ENCODE results near the gene ARHGAP18.
A peak's percentile ranks its signal among the peaks of the same experiment; 100 is the strongest.

The ARHGAP18 gene, protein sequence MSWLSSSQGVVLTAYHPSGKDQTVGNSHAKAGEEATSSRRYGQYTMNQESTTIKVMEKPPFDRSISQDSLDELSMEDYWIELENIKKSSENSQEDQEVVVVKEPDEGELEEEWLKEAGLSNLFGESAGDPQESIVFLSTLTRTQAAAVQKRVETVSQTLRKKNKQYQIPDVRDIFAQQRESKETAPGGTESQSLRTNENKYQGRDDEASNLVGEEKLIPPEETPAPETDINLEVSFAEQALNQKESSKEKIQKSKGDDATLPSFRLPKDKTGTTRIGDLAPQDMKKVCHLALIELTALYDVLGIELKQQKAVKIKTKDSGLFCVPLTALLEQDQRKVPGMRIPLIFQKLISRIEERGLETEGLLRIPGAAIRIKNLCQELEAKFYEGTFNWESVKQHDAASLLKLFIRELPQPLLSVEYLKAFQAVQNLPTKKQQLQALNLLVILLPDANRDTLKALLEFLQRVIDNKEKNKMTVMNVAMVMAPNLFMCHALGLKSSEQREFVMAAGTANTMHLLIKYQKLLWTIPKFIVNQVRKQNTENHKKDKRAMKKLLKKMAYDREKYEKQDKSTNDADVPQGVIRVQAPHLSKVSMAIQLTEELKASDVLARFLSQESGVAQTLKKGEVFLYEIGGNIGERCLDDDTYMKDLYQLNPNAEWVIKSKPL

DNA sequence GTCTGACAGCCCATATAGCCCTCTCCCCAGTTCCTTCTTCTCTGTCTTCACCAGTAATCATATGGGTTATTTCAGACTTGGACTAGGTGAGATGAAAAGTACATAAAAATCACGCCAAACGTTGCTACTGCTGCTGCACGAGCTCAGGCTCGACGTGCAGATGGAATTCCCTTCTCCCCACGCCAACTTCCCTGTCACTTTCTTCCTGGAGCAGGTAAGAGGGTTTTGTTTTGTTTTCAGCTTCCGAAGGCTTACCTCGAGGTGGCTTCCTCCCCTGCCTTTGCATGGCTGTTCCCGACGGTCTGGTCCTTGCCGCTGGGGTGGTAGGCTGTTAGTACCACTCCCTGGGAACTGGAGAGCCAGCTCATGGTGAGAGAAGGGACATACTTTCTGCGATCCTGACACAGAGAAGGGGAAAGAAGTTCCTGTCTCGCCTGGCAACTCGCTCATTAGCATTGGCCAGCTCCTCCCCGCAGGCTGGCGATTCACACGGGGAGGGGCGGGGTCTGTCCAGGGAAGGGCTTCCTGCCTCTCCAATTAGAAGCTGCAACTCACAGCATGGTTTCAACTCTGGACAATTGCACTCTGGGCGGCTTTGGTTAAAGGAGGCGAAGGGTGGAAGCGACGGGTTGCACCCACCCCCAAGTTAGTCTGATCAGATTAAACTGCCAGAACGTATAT is at the start of gene ARHGAP18:
TSS of gene ARHGAP18 (minus strand) at position 409 of the 681 bp plus-strand sequence. CDS start at position 368, 41 bp downstream.
- peak; percentile 64 for DNase-seq (ENCODE audit: low read depth)

DNA sequence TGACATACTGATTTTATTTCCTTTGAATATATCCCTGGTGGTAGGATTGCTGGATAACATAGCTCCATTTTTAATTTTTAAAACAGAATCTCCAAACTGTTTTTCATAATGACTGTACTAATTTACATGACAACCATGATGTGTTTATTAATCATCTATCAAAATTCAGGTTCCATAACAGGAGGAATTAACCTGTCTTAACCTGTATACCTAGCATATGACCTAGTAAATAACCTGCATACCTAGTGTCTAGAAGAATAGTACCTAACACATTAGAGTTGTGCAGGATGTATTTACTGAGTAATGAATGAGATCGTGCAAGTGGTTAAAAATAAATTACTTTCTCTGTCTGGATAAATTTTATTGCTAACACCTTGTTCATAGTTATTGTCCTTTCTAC is 45.8 kb upstream of the ARHGAP18 start:
- DNase-seq (ENCODE audit: low read depth) = no peak

DNA sequence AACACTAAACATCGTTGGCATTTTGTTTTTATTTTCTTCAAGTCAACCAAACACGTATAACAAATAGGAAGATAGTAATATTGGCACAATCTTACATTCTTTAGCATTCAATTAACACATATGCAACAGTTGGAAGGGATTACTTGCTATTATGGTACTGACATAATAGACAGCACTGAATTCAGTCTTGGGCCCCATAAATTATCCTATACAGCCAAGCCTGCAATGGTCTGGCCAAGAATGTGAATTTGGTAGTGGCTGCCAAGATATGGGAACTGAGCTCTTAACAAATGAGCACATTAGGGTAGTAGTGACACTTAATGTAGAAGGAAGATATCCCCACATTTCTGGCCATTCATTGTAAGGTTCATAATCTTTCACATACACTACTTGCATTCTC is 44.8 kb upstream of the ARHGAP18 start:
- no peak for DNase-seq (ENCODE audit: low read depth)

DNA sequence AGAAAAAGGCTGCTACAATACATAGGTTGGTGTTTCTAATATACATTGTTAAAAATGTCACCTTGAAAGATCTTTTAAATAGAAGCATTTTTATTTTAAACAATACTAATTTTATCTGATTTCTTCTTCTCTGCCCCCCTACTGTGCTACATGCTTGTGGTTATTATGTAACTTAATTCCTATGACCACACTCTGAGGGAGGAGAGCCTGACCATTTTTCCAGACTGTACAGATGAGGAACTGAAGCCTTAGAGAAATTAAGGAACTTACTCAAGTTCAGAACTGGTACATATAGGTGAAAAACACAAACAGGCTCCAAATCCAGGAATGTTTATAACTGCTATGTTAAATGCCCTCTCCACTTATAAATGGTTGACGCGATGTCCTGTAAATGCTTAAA is 43.4 kb upstream of the ARHGAP18 start:
- no peak for DNase-seq (ENCODE audit: low read depth)

DNA sequence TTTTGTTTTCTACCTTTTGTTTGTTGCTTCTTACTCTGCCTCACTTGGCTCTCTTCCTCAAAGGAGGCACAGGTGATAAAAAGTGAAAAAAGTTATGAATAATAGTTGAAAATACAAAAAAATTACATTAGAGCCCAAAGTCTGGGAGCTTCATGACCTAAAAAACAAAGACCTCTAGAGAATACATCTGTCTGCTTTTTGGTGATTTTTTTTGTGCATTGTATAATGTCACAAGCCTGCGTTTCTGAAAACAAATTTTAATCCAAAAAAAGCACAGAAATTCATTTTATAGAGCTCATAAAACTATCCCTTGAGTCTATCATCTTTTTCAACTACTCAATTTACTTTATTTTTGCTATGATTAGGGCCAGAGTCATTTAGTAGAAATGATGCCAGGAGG is 41.4 kb upstream of the ARHGAP18 start:
- DNase-seq (ENCODE audit: low read depth) = no peak

DNA sequence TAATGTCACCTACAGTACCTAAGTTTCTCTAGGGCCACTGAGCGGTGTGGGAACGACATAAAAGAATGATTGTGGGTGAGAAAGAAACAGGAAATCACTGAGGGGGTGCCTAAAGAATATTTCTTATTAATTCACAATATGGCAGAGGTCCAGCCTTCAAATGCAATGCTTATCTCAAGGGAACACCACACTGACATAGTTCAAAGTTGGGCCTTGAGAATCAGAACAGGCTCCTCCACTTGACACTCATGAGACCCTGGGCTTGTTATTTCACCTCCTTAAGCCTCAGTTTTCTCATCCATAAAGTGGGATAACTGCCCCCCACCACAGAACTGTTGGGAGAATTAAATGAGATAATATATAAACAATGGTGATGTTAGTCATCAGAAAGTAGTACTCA is 40.4 kb upstream of the ARHGAP18 start:
- no peak for DNase-seq (ENCODE audit: low read depth)

DNA sequence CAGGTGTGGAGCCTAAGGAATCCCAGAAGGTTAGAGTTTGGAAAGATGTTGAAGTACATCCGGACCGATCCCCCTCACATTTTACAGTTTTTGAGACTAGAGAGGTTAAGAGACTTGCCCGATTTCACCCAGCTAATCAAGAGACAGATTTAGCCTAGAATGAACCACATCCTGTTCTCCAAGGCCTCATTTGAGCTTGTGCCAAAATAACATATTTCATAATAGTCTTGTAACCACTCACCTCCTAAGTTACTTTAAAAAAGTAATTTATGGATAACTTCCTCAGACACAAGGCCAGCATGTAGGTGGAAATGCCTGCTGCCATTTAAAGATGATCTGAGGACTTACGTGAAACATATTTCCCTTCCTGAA is 39.8 kb upstream of the ARHGAP18 start:
- no peak for DNase-seq (ENCODE audit: low read depth)

DNA sequence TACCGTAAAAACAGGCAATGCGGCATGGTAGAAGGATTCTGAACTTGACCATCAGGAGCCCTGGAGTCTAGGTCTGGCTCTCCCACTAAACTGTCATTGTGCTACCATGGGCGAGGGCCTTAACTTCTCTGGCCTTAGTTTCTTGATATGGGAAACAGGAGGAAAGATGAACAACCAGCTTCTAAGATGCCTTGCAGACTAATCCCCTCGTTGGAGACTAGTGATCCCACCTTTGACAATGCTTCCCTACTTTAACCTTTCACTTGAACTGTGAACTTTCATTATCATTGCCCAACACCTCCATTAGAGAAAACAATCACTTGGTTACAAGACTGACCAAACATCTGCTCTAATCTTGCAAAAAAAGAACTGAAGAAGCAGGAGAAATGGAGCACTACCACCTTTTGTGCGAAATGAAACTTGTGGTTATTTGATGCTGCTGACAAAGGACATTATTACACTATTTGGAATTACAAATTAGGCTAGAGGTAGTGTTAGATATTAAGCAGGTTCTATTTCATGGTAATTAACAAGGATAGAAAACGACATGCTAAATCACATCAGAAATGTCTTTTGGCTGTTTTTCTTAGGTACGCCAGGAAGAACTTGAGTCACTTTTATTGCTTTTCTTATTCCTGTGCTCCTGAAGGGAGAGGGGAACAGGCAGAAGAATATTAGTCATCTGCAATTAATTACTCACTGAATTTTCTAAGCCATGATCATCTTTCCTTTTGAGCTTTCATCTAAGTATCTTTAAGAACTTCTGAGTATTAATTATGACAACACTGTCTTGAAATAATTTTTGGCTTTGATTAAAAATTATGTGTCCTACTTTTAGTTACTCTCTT is 39.1 kb upstream of the ARHGAP18 start:
- no peak for DNase-seq (ENCODE audit: low read depth)

DNA sequence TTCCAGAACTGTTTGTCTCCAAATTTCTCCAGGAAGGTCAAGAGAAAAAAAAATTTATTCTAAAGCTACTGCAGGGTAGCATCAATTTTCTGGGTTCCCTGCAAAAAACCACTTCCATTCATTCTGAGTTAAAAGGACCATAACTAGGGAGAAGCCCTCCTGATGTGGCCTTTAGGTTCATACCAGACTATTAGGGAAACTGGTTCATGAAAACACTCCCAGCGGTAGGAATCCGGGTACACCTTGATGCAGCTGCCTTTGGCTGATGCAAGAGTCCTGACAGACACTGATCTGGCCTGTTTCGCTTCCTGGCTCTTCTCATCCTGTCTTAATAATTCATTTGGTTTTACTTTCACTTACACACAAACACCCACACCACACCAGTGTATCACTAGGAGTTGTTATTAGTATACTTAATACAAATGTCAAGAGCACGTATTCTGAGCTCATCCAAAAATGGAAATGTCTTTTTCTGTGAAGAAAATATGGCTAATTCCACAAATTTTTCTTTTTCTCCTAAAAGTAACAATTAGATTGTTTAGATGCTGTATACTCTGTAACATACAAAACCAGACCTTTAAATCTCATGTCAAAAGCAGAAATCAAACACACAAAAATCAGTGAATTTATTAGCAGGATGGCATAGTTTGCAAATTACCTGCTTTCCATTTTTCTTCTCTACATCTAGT is 38.4 kb upstream of the ARHGAP18 start:
- peak; percentile 47 for DNase-seq (ENCODE audit: low read depth)

DNA sequence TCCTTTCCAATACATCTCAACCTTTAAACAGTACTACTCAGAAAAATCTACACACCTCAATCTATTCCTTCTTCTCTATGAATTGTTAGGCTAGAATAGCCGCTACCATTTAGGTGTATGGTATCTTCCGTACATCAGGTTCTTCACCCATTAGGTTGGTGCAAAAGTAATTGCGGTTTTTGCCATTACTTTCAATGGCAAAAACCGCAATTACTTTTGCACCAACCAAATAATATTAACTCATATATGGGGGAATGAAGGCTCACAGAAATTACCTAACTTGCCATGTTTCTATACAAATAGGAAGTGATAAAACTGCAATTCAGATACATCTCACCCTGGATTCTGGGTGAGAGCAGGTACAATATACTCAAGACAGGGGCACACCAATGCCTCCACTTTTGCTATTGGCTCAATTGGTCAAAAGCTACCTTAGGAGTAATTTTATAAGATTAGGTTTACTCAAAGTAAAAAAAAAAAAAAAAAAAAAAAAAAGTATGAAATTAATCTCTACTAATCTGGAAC is 37.7 kb upstream of the ARHGAP18 start:
- DNase-seq (ENCODE audit: low read depth) = no peak

DNA sequence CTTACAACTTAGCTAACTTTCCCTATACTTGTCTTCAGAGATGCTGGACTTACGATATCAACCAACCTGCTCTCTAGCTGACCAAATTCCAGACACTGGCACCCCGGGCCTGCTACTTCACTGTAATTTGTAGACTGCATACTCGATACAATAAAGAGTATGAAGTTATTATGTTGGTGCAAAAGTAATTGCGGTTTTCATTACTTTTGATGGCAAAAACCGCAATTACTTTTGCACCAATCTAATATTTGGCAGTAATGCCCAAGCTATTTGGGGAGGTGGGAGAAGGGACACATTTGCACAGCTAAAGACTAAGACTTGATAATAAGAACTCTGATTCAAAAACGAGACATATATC is 34.9 kb upstream of the ARHGAP18 start:
- DNase-seq (ENCODE audit: low read depth) = no peak

DNA sequence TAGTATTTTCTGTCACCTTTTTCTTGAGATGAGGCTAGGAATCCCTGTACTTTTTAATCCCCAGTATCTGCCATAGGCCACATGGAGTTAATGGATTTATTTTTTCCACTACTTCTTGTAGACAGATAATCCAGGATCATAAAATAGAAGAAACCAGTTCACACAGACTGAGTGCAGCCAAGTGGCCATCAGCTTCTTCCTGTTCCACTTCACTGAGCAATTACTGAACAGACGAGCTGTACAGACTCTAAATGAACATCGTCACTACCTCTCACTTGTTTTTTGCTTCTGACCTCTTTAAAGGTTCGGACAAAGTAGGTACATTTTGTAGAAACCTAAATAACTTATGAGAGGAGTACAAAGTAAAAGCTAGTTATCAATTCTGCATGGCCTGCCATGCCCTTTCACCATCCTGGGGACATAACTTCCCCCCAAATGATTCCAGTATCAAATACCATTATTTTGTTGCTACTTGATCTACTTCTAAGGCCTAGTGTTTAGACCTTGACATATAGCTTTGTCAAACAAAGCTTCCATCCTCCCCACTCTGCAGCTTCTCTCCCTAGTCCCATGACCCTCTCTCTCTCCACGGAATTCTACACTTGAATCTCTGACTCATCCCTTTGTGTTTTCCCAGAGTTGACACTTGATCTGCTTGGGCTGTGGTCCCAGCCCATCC is 34.4 kb upstream of the ARHGAP18 start:
- DNase-seq (ENCODE audit: low read depth) = no peak

DNA sequence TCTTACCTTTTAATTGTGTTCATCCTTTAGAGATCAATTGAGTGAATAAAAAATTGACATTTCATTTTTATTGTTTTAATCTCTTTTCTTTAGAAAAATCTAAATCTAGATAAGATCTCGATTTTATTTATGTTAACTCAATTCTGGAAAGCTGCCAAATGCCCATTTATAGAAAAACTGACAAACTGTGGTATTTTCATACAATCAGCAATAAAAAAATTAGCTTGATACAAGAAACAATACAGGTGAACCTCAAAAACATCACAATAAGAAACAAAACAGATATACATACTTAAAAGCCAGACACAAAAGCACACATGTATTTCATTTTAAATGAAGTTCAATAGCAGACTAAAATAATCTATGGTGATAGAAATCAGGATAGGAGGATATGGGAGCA is 30.0 kb upstream of the ARHGAP18 start:
- no peak for DNase-seq (ENCODE audit: low read depth)

DNA sequence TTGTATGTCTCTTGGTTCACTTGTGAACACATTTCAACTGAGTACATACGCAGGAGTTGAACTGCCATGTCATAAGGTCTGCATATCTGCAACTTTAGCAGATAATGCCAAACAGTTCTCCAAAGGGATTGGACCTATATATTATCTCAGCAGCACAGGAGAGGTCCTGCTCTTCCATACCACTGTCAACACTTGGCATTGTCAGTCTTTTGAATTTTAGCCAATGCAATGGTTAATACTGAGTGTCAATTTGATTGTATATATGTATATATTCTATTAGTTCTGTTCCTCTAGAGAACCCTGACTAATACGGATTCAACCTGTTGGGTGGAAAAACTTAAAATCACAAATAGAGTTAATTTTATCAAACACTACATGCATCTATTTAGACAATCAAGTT is 26.1 kb upstream of the ARHGAP18 start:
- DNase-seq (ENCODE audit: low read depth) = no peak

DNA sequence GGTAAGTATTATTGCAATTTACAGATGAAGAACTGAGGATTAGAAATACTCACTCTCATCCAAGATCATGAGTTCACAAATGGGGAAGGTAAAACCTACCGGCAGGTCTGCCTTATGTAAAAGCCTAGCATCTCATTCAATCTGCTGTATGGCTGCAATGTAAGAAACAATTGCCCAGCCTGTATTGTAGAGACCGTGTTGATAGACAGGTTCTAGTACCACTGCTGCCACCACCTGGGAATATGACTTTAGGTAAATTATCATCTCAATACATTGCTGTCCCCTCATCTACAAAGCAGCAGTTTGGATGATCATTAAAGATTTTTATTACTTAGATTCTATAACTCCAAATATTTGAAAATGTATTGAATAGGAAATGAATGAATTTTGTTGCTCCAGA is 23.3 kb upstream of the ARHGAP18 start:
- no peak for DNase-seq (ENCODE audit: low read depth)

DNA sequence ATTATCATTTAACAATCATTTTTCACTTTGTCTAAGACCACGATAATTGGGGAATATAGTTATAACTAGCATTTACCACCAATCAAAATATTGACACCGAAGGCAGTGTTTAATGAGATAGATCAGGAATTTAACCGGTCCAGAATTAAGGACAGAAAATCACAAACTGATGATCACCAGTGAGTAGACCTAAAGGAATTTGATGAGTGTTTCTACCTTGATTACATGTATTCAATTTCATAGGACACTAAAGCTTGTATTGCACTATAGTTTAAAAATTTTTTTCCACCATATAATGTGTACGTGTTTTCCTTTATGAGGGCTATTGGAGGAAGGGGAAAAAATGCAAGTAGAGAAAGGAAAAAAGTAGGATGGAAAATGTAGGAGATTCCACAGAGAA is 22.6 kb upstream of the ARHGAP18 start:
- no peak for DNase-seq (ENCODE audit: low read depth)

DNA sequence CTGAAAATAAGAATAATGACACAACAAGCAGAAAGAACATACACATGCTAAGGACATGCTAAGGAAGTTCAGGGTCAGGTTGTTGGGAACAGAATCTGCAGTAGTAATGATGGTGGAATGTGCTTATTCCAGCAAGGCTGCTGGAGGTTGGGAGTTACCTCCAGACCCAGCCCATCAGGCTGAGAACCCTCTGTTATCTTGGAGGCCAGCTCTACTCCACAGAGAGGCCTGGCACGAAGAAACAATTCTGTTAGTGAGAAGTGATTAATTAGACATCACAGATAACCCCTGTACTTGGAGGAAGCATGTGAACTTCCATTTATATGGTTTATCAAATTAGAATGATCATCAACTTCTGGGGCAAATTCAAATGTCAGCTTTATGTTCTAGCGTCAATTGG is 22.1 kb upstream of the ARHGAP18 start:
- no peak for DNase-seq (ENCODE audit: low read depth)

DNA sequence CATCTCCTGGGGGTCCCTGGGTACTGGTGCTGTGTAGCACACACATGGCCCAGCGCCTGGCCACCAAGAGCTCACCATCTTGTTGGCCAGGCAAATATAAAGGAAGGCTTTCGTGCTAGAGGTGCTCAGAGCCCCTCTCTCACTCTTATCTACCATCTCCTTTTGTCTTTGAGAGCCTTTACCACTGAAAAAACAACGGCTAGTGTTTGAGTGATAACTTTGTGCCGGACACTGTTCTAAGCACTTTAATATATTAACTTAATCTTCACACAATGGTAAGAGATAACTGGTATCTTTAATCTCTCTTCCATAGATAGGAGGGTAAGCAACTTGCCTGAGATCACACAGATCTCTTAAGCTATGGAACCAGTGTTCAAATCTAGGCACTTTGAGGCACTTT is 21.5 kb upstream of the ARHGAP18 start:
- DNase-seq (ENCODE audit: low read depth) = no peak

DNA sequence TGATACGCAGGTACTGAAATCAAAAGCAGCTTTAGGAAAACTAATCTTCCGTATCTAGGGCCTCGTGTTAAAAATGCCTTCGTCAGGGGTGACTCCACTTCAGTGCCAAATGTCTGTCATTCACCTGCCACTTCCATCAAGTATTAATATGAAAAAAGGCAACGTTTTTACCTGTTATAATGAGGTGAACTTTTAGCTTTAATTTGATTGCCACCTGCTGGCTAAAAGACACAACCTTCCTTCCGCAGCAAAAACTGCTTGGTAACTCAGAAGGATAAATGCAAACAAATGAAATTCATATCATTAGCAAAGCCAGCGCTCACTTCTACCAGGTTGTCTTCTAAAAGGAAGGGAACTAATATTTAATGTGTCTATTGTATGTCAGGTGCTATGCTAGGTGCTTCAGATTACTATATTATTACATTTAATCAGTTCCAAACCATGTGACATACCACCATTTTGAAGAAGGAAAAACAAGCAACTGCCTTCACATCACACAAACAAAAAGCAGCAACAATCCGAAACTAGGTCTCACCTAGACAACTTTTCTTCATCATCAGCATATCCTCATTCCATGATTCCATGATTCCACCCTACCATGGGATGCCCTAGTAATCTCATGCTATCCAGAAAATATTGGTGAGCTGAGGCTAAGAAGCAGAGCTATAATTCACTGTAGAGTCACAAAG is 20.6 kb upstream of the ARHGAP18 start:
- no peak for DNase-seq (ENCODE audit: low read depth)

DNA sequence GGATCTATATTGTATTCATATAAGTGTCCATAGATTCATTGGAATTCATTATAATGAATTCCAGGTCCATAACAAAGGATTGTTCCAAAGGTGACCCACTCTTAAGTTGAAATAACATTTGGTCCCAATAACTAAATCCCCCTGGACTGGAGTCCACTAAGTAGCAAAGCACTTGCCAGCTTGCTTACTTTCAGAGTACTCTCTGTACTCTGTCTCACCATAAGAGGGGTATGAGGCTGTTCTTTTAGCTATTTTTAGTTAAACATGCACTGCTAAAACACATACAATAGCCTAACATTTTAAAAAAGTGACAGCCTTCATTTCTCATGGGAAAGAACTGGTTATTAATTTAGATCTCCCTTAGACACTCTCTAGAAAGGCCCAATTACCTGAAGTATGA is 16.7 kb upstream of the ARHGAP18 start:
- no peak for DNase-seq (ENCODE audit: low read depth)

Data from activated T-cell treated with anti-CD3 and anti-CD28 coated beads for 24 hours (primary cell).